Measurements from ENCODE around the gene RASGRP2. TPM values are rescaled to one million over a fixed set of nuclear protein-coding genes. Genes with fewer than 3 reads are reported as not detected.

The RASGRP2 gene
- total and polyA plus RNA-seq, 10 donors: 148 to 283 (median 213) TPM

- no peak overlapping the region for H3K4me3 ChIP-seq
- WGBS, 5 donors: 80 to 91% (median 89%) methylated on average over 1 of the region's 1 CpG
- no peaks in the 10 kb centered on the region for H3K9me3 ChIP-seq
- H3K4me1 ChIP-seq: peaks cover 0 to 9% (median 2%) of the 10 kb centered on the region in 6 donors
- intact Hi-C loops (cut with DNase I; ENCODE audit: low total_unique reads): no loop called here
- peaks cover 0 to 31% (median 0%) of the 10 kb centered on the region in 7 donors for H3K27me3 ChIP-seq (replicated peaks in 1 of 7)
- H3K27ac ChIP-seq: no peak overlapping the region
- peak; percentile 58 for DNase-seq
- TF ChIP-seq POLR2A (IDR thresholded peaks at IDR 0.05): no peak
- no peak for TF ChIP-seq POLR2AphosphoS5 (IDR thresholded peaks at IDR 0.05)
- TF ChIP-seq, protein P1, sequence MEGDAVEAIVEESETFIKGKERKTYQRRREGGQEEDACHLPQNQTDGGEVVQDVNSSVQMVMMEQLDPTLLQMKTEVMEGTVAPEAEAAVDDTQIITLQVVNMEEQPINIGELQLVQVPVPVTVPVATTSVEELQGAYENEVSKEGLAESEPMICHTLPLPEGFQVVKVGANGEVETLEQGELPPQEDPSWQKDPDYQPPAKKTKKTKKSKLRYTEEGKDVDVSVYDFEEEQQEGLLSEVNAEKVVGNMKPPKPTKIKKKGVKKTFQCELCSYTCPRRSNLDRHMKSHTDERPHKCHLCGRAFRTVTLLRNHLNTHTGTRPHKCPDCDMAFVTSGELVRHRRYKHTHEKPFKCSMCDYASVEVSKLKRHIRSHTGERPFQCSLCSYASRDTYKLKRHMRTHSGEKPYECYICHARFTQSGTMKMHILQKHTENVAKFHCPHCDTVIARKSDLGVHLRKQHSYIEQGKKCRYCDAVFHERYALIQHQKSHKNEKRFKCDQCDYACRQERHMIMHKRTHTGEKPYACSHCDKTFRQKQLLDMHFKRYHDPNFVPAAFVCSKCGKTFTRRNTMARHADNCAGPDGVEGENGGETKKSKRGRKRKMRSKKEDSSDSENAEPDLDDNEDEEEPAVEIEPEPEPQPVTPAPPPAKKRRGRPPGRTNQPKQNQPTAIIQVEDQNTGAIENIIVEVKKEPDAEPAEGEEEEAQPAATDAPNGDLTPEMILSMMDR (IDR thresholded peaks at IDR 0.05 in 8 of 11, conservative IDR thresholded peaks at IDR 0.05 in 3 of 11): no peak
- no peaks in the 10 kb centered on the region for H3K36me3 ChIP-seq
Observed at GRCh38 chr11:64698427-64698826, 45.5 kb downstream of the RASGRP2 start.

- TF ChIP-seq POLR2A (IDR thresholded peaks at IDR 0.05) (no peak), POLR2AphosphoS5 (IDR thresholded peaks at IDR 0.05) (no peak)
- TF ChIP-seq, protein P1 (IDR thresholded peaks at IDR 0.05 in 8 of 11, conservative IDR thresholded peaks at IDR 0.05 in 3 of 11): no peak
- H3K9me3 ChIP-seq: no peaks in the 10 kb centered on the region
Observed at GRCh38 chr11:64697663-64698375, 46.1 kb downstream of the RASGRP2 start.

DNA sequence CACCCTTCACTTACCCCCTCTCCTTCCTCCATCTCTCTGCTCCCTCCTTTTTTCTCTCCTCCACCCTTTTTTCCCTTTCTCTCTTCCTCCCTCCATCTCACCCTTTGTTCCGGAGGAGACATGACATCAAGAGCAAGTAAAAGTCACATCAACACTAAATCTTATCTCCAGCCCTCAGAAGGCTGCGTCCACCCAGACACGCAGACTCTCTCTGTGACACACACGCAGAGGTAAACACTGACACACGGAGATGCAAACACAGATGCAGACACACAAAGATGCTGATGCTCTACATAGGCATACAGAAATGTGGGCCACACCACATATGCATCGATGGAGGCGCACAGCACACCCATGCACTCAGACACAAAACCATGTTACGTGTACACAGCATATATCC, 47.9 kb downstream of the RASGRP2 start:
- Histone ChIP-seq H3K36me3 (no peaks in the 10 kb centered on the region), H3K27ac (no peak overlapping the region), H3K9me3 (no peaks in the 10 kb centered on the region), H3K27me3 (replicated peaks in 1 of 7) (peaks cover 0 to 31% (median 0%) of the 10 kb centered on the region in 7 donors), H3K4me3 (no peak overlapping the region), H3K4me1 (peaks cover 0 to 17% (median 6%) of the 10 kb centered on the region in 6 donors)
- TF ChIP-seq, protein P1 (IDR thresholded peaks at IDR 0.05 in 8 of 11, conservative IDR thresholded peaks at IDR 0.05 in 3 of 11): no peak
- TF ChIP-seq POLR2A (IDR thresholded peaks at IDR 0.05) (no peak), POLR2AphosphoS5 (IDR thresholded peaks at IDR 0.05) (no peak)
- WGBS, 5 donors: 88 to 95% (median 90%) methylated on average over 8 of the region's 8 CpGs
- intact Hi-C loops (cut with DNase I; ENCODE audit: low total_unique reads): no loop called here
- no peak for DNase-seq

More at GRCh38 chr11:64697663-64698375, 46.1 kb downstream of the RASGRP2 start:
- H3K4me3 ChIP-seq: no peak overlapping the region
- WGBS, 5 donors: 74 to 89% (median 82%) methylated on average over 7 of the region's 7 CpGs
- H3K4me1 ChIP-seq: peaks cover 0 to 15% (median 5%) of the 10 kb centered on the region in 6 donors
- H3K36me3 ChIP-seq: no peaks in the 10 kb centered on the region
- intact Hi-C loops (cut with DNase I; ENCODE audit: low total_unique reads): no loop called here
- DNase-seq: no peak
- no peak overlapping the region for H3K27ac ChIP-seq
- peaks cover 0 to 36% (median 0%) of the 10 kb centered on the region in 7 donors for H3K27me3 ChIP-seq (replicated peaks in 1 of 7)

- TF ChIP-seq POLR2A (IDR thresholded peaks at IDR 0.05) (no peak), POLR2AphosphoS5 (IDR thresholded peaks at IDR 0.05) (no peak)
- TF ChIP-seq, protein P1 (IDR thresholded peaks at IDR 0.05 in 8 of 11, conservative IDR thresholded peaks at IDR 0.05 in 3 of 11): no peak
- H3K4me3 ChIP-seq: no peak overlapping the region
- WGBS, 5 donors: 86 to 96% (median 92%) methylated on average over 5 of the region's 5 CpGs
- H3K9me3 ChIP-seq: no peaks in the 10 kb centered on the region
- intact Hi-C loops (cut with DNase I; ENCODE audit: low total_unique reads): no loop called here
- no peak for DNase-seq
- H3K27ac ChIP-seq: no peak overlapping the region
- peaks cover 0 to 28% (median 0%) of the 10 kb centered on the region in 7 donors for H3K27me3 ChIP-seq (replicated peaks in 1 of 7)
- H3K36me3 ChIP-seq: no peaks in the 10 kb centered on the region
- peaks cover 0 to 17% (median 6%) of the 10 kb centered on the region in 6 donors for H3K4me1 ChIP-seq
Observed at GRCh38 chr11:64695548-64695947, 48.4 kb downstream of the RASGRP2 start.

Measured in spleen (tissue), 11 donors.